Activated CD8-positive, alpha-beta T cell treated with anti-CD3 and anti-CD28 coated beads for 36 hours (primary cell): Measurements from ENCODE around the gene PCDHB5. TPM values are rescaled to one million over a fixed set of nuclear protein-coding genes. Genes with fewer than 3 reads are reported as not detected.
A peak's percentile ranks its signal among the peaks of the same experiment; 100 is the strongest.
"Not testable (repeated sequence)": the region's sequence is repeated elsewhere in the genome, so short reads cannot be mapped to it uniquely, and the experiment has no call there.

Experiments used
- ATAC-seq: fragments of 200-7000 bp; cut with Tn5 transposase; one replicate; pipeline ENCODE4 v1.10.0; 2021; ENCODE audit warnings: mild to moderate bottlenecking, moderate library complexity
- CTCF ChIA-PET: fragments of 350-600 bp; sonication (Branson Sonifier 250); formaldehyde crosslinking; loops from one replicate; lab custom pipeline; 2021; ENCODE audit warnings: antibody characterized with exemption; lab: Charles Lee
- POLR2A ChIA-PET: fragments of 350-600 bp; sonication (Branson Sonifier 250); formaldehyde crosslinking; loops from one replicate; lab custom pipeline; 2021; ENCODE audit warnings: antibody characterized with exemption; lab: Charles Lee
- DNase-seq: peaks from one replicate; pipeline ENCODE4 v3.0.0-alpha.2; 2020
- H3K27ac Mint-ChIP-seq: one replicate; pipeline ENCODE4 v1.8.0; 2021; ENCODE audit warnings: mild to moderate bottlenecking, mixed read lengths
- H3K27me3 Mint-ChIP-seq: one replicate; pipeline ENCODE4 v1.8.0; 2021; ENCODE audit warnings: mixed read lengths
- H3K36me3 Mint-ChIP-seq: one replicate; pipeline ENCODE4 v1.8.0; 2021; ENCODE audit warnings: low read depth, mixed read lengths
- H3K4me1 Mint-ChIP-seq: one replicate; pipeline ENCODE4 v1.8.0; 2021; ENCODE audit warnings: low read depth, mixed read lengths
- H3K4me3 Mint-ChIP-seq: one replicate; pipeline ENCODE4 v1.8.0; 2021; ENCODE audit warnings: mild to moderate bottlenecking, moderate library complexity, mixed read lengths
- H3K9me3 Mint-ChIP-seq: one replicate; pipeline ENCODE4 v1.8.0; 2021; ENCODE audit warnings: mixed read lengths
- intact Hi-C: fragments of 100-400 bp; cut with micrococcal nuclease; formaldehyde crosslinking; loops from one replicate; pipeline ENCODE4 v1.10.0; 2022
- total RNA-seq, 2 experiments: library from RNA; stranded (reverse); gene quantifications; one replicate each; pipeline ENCODE4 v1.2.3, GENCODE V29; 2021
- TF ChIP-seq, protein P1 (sequence below): fragments of 200-600 bp; IDR thresholded peaks from one replicate; pipeline ENCODE4 v1.8.0; 2022; ENCODE audit warnings: antibody characterized with exemption, mild to moderate bottlenecking

The PCDHB5 gene
- total RNA-seq, 2 experiments from 2014 or later: not detected

DNA sequence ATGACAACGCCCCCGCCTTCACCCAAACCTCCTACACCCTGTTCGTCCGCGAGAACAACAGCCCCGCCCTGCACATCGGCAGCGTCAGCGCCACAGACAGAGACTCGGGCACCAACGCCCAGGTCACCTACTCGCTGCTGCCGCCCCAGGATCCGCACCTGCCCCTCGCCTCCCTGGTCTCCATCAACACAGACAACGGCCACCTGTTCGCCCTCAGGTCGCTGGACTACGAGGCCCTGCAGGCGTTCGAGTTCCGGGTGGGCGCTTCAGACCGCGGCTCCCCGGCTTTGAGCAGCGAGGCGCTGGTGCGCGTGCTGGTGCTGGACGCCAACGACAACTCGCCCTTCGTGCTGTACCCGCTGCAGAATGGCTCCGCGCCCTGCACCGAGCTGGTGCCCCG lies 44.4 kb downstream of the PCDHB5 start:
- POLR2A ChIA-PET, DNase-seq, H3K4me1 Mint-ChIP-seq, ATAC-seq, CTCF ChIA-PET, H3K9me3 Mint-ChIP-seq, intact Hi-C loops, H3K27ac Mint-ChIP-seq, H3K36me3 Mint-ChIP-seq, H3K4me3 Mint-ChIP-seq: not testable (repeated sequence)
- peaks cover 31% of the 10 kb centered on the region for H3K27me3 Mint-ChIP-seq

DNA sequence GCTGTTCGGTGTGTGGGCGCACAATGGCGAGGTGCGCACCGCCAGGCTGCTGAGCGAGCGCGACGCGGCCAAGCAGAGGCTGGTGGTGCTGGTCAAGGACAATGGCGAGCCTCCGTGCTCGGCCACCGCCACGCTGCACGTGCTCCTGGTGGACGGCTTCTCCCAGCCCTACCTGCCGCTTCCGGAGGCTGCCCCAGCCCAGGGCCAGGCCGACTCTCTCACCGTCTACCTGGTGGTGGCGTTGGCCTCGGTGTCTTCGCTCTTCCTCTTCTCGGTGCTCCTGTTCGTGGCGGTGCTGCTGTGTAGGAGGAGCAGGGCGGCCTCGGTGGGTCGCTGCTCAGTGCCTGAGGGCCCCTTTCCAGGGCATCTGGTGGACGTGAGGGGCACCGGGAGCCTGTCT lies 44.9 kb downstream of the PCDHB5 start:
- H3K36me3 Mint-ChIP-seq, H3K27ac Mint-ChIP-seq, ATAC-seq, H3K4me1 Mint-ChIP-seq, H3K4me3 Mint-ChIP-seq, CTCF ChIA-PET, H3K9me3 Mint-ChIP-seq, DNase-seq, POLR2A ChIA-PET, intact Hi-C loops: not testable (repeated sequence)
- H3K27me3 Mint-ChIP-seq: peaks cover 33% of the 10 kb centered on the region

DNA sequence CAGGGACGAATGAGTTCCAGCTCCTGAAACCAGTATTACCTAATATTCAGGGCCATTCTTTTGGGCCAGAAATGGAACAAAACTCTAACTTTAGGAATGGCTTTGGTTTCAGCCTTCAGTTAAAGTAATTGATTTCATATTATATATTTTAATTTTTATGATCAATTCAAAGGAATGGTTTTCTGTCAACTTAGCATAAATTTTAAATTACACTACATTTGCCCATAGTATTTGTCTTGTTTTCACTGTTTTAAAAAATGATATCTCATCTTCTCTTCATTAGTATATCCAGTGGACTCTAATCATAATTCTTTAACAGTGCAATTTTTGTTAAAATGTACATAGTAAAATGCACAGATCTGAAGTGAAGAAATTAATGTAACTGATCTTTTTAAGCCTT lies 45.3 kb downstream of the PCDHB5 start:
- TF ChIP-seq, protein P1, sequence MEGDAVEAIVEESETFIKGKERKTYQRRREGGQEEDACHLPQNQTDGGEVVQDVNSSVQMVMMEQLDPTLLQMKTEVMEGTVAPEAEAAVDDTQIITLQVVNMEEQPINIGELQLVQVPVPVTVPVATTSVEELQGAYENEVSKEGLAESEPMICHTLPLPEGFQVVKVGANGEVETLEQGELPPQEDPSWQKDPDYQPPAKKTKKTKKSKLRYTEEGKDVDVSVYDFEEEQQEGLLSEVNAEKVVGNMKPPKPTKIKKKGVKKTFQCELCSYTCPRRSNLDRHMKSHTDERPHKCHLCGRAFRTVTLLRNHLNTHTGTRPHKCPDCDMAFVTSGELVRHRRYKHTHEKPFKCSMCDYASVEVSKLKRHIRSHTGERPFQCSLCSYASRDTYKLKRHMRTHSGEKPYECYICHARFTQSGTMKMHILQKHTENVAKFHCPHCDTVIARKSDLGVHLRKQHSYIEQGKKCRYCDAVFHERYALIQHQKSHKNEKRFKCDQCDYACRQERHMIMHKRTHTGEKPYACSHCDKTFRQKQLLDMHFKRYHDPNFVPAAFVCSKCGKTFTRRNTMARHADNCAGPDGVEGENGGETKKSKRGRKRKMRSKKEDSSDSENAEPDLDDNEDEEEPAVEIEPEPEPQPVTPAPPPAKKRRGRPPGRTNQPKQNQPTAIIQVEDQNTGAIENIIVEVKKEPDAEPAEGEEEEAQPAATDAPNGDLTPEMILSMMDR: no peak
- Mint-ChIP-seq H3K4me1 (no peaks in the 10 kb centered on the region), H3K9me3 (peaks cover 4% of the 10 kb centered on the region), H3K27me3 (peaks cover 31% of the 10 kb centered on the region), H3K27ac (no peak overlapping the region), H3K4me3 (no peak overlapping the region), H3K36me3 (peaks cover 5% of the 10 kb centered on the region)
- ChIA-PET CTCF (no interaction called here), POLR2A (no interaction called here)
- DNase-seq (no peak), ATAC-seq (no peak)
- intact Hi-C loops: no loop called here

DNA sequence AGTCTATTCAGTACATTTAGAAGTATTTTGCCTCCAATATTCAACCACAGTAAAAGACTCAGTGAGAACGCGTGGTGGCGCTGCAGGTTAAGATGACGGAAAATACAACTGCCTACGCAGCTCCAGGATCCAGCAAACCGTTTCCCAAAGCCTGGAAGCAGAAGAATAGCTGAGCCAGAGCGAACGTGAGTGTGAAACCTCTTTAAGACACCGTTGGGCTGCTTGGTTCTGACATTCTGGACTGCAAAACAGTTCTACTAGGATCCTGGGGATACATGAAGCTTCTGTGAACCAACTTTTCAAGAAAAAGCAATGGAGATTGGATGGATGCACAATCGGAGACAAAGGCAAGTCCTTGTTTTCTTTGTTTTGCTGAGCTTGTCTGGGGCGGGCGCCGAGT lies 47.2 kb downstream of the PCDHB5 start, which contains the start of gene PCDHB16:
Gene PCDHB16, plus strand, starts transcription at position 140 of the 400 bp plus-strand sequence. Its CDS starts 173 bp downstream, at position 313.
- no peak for ATAC-seq
- Mint-ChIP-seq H3K27me3 (peaks cover 36% of the 10 kb centered on the region), H3K27ac (no peak within 1 kb of the TSS), H3K36me3 (peaks cover 5% of the 10 kb centered on the region), H3K9me3 (peaks cover 8% of the 10 kb centered on the region), H3K4me3 (no peak within 1 kb of the TSS), H3K4me1 (peaks cover 4% of the 10 kb centered on the region)
- intact Hi-C loops: no loop called here
- TF ChIP-seq, protein P1: peak; percentile 28
- CTCF ChIA-PET: interaction anchor here (1.0 to 1.6 kb wide), 5 partner anchors 9 to 342 kb away, joined by 3 to 5 read pairs (median 3); partner anchors contain the start of genes PCDHB10 and PCDHB3
- POLR2A ChIA-PET: no interaction called here
- peak; percentile 13 for DNase-seq

DNA sequence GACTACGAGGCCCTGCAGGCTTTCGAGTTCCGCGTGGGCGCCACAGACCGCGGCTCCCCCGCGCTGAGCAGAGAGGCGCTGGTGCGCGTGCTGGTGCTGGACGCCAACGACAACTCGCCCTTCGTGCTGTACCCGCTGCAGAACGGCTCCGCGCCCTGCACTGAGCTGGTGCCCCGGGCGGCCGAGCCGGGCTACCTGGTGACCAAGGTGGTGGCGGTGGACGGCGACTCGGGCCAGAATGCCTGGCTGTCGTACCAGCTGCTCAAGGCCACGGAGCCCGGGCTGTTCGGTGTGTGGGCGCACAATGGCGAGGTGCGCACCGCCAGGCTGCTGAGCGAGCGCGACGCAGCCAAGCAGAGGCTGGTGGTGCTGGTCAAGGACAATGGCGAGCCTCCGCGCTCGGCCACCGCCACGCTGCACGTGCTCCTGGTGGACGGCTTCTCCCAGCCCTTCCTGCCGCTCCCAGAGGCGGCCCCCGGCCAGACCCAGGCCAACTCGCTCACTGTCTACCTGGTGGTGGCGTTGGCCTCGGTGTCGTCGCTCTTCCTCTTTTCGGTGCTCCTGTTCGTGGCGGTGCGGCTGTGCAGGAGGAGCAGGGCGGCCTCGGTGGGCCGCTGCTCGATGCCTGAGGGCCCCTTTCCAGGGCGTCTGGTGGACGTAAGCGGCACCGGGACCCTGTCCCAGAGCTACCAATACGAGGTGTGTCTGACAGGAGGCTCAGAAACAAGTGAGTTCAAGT lies 49.3 kb downstream of the PCDHB5 start:
- H3K27ac Mint-ChIP-seq, ATAC-seq, CTCF ChIA-PET, DNase-seq, intact Hi-C loops, H3K4me3 Mint-ChIP-seq, H3K36me3 Mint-ChIP-seq, H3K4me1 Mint-ChIP-seq, POLR2A ChIA-PET: not testable (repeated sequence)
- Mint-ChIP-seq H3K27me3 (peaks cover 44% of the 10 kb centered on the region), H3K9me3 (peaks cover 14% of the 10 kb centered on the region)

DNA sequence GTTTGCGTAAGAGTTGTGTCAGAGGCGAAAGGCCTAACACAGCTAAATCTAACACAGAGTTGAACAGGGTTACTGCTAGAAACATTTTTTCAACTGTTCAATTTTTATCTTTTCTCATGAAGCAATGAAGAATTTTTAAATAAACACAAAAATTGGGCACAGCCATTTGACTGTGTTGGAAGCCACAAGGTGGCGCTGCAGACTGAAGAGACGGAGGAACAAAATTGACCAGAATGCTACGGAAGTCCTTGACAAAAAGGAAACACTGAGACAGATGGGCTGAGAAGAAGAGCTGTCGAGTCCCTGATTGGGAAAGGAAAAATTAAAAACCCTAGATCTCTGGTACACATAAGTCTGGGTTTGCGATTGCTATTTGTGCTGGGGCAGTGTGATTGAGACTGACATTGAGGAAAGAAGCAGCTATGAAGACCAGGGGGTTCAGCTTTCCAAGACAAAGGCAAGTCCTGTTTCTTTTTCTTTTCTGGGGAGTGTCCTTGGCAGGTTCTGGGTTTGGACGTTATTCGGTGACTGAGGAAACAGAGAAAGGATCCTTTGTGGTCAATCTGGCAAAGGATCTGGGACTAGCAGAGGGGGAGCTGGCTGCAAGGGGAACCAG lies 52.0 kb downstream of the PCDHB5 start, which contains the start of gene PCDHB9:
Gene PCDHB9, plus strand, starts transcription at position 265 of the 616 bp plus-strand sequence. Its CDS starts 158 bp downstream, at position 423.
- no peak within 1 kb of the TSS for H3K27ac Mint-ChIP-seq
- peaks cover 16% of the 10 kb centered on the region for H3K9me3 Mint-ChIP-seq
- H3K4me3 Mint-ChIP-seq: peak within 1 kb of the TSS; percentile 6
- H3K27me3 Mint-ChIP-seq: peaks cover 42% of the 10 kb centered on the region
- ChIA-PET POLR2A (no interaction called here), CTCF (interaction anchor here (0.5 to 2.0 kb wide), 18 partner anchors 10 to 376 kb away, joined by 3 to 12 read pairs (median 4); partner anchors contain the start of genes PCDHB11, PCDHB6, PCDHB8 and PCDHGA11)
- TF ChIP-seq, protein P1: peak; percentile 56
- DNase-seq: peak; percentile 59
- H3K36me3 Mint-ChIP-seq: peaks cover 6% of the 10 kb centered on the region
- intact Hi-C loops: no loop called here
- H3K4me1 Mint-ChIP-seq: peaks cover 4% of the 10 kb centered on the region
- ATAC-seq: no peak

Other genes starting within 250 kb of the PCDHB5 start
- gene PCDHAC1, start 208.9 kb upstream of the PCDHB5 start, total RNA-seq: not detected
- not detected for gene PCDHAC2, start 168.7 kb upstream of the PCDHB5 start, total RNA-seq
- not detected for gene PCDHB1, start 83.8 kb upstream of the PCDHB5 start, total RNA-seq
- gene PCDHB2, start 40.6 kb upstream of the PCDHB5 start, total RNA-seq: not detected
- gene PCDHB3, start 34.7 kb upstream of the PCDHB5 start, total RNA-seq: not detected
- gene PCDHB4, start 13.4 kb upstream of the PCDHB5 start, total RNA-seq: not detected
- not detected for gene PCDHB6, start 14.9 kb downstream of the PCDHB5 start, total RNA-seq
- not detected for gene PCDHB7, start 37.4 kb downstream of the PCDHB5 start, total RNA-seq
- not detected for gene PCDHB8, start 42.6 kb downstream of the PCDHB5 start, total RNA-seq
- not detected for gene PCDHB16, start 47.2 kb downstream of the PCDHB5 start, total RNA-seq
- gene PCDHB9, start 52.0 kb downstream of the PCDHB5 start, total RNA-seq: not detected
- gene PCDHB10, start 57.1 kb downstream of the PCDHB5 start, total RNA-seq: not detected
- not detected for gene PCDHB11, start 64.4 kb downstream of the PCDHB5 start, total RNA-seq
- gene PCDHB12, start 73.5 kb downstream of the PCDHB5 start, total RNA-seq: not detected
- gene PCDHB13, start 78.7 kb downstream of the PCDHB5 start, total RNA-seq: not detected
- not detected for gene PCDHB14, start 88.1 kb downstream of the PCDHB5 start, total RNA-seq
- gene PCDHB15, start 110.2 kb downstream of the PCDHB5 start, total RNA-seq: not detected
- gene SLC25A2, start 168.8 kb downstream of the PCDHB5 start, total RNA-seq: under 1 TPM in 1 of 2 experiments, not detected in 1; 0.25 TPM
- gene TAF7, start 185.6 kb downstream of the PCDHB5 start, total RNA-seq: 10 to 100 TPM; 56.2 to 58.1 TPM
- gene PCDHGA1, start 195.3 kb downstream of the PCDHB5 start, total RNA-seq: under 1 TPM in 1 of 2 experiments, not detected in 1; 0.07 TPM
- gene PCDHGA2, start 203.6 kb downstream of the PCDHB5 start, total RNA-seq: not detected
- gene PCDHGA3, start 208.6 kb downstream of the PCDHB5 start, total RNA-seq: not detected
- not detected for gene PCDHGB1, start 214.9 kb downstream of the PCDHB5 start, total RNA-seq
- gene PCDHGA4, start 219.8 kb downstream of the PCDHB5 start, total RNA-seq: not detected
- under 1 TPM; 0.11 to 0.14 TPM for gene PCDHGB2, start 224.8 kb downstream of the PCDHB5 start, total RNA-seq
- not detected for gene PCDHGA5, start 229.0 kb downstream of the PCDHB5 start, total RNA-seq
- gene PCDHGB3, start 235.0 kb downstream of the PCDHB5 start, total RNA-seq: under 1 TPM; 0.07 to 0.16 TPM
- gene PCDHGA6, start 238.7 kb downstream of the PCDHB5 start, total RNA-seq: not detected
- not detected for gene PCDHGA7, start 247.5 kb downstream of the PCDHB5 start, total RNA-seq